HG02623 (cell line): ENCODE data around the gene BLVRB.
"Not testable (repeated sequence)": the region's sequence is repeated elsewhere in the genome, so short reads cannot be mapped to it uniquely, and the experiment has no call there.

ENCODE experiments used
- ATAC-seq: cut with Tn5 transposase; IDR thresholded peaks from one replicate; pipeline ENCODE4 v1.9.1; 2021; ENCODE audit warnings: moderate library complexity; ENCODE audit not compliant: unreplicated experiment

The BLVRB gene

DNA sequence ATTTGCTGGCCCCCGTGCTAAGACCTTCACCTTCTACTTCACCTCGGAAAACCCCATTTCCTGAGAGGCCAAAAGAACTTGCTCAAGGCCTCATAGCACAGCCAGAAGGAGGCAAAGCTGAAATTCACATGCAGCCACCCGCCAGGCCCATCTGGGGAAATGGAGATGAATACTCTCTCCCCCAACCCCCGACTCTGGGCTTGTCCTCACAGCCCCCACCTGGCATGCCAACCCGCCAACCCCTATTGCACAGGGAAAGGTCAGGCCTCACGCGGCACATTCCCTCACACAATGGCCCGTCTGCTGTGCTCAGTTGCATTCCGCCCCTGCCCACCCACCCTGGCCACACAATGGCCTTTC, 55.5 kb downstream of the BLVRB start:
- no peak for ATAC-seq

GRCh38 chr19:40408598-40408925, 57.0 kb downstream of the BLVRB start:
- not testable (repeated sequence) for ATAC-seq

DNA sequence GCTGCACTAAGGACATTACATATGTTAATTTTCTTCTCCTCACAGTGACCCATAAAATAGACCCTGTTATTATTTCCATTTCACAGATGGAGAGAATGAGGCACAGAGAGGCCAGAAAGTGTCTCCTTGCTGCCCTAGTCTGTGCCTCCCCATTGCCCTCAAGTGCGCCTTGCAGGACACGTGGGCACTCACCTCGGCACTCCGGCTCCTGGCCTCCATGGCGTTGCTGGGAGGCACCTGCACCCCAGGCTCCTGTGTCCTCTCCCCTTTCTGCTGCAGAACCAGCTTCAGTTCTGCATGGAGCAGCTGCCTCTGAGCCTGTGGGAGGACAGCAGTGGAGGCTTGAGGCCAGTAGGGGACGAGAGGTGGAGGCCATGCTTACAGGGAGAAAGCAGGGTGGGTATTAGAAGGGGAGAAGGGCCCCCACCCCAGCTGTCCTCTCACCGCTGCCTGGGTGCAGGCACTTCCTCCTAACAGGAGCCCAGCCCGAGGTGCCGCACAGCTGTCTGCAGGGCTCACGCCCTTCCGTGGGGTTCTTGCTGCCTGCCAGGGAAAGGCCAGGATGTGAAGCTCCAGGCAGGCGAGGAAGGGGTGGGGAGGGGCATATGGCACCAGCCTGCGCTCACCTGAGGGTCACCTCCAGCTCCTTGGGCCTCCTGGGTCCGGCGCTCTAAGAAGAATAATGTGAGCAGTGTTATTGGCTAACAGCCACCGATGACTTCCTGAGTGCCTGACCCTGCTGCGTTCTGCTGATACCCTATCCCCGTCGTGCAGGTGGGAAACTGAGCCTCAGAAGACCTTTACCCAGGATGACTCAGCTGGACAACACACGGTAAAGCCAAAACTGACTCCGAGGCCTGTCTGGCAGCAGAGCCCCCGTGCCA, 57.6 kb downstream of the BLVRB start:
- no peak for ATAC-seq

DNA sequence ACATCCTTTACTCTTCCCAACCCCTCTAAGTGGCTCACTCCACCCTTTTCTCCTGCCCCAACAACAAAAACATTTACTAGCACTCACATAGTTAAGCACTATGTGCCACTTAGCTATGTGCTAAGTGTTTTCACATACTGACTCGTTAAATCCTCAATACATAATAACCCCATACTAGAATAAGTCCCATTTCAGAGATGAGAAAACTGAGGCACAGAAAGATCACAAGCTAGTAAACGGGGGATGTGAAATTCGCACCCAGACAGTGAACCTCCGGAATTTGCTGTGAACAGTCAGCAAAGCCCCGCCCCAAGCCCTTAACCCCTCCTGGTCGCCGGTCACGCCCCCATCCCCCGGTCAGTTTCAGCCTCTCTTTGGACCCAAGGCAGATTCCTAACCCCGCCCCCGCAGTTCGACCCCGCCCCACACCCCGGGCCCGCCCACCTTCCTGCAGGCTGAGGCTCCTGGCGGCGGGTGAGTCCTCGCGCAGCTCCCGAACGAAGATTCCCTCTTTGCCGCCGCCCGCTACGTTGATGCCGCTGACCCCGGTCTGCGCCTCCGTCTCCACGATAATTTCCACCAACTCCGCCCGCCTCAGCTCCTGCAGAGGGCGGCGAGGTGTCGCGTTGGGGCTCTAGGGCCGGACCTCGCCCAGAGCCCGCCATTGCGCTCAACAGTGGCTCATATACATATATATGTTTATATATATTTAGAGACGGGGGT, 62.1 kb downstream of the BLVRB start:
- ATAC-seq: peak; percentile 52

DNA sequence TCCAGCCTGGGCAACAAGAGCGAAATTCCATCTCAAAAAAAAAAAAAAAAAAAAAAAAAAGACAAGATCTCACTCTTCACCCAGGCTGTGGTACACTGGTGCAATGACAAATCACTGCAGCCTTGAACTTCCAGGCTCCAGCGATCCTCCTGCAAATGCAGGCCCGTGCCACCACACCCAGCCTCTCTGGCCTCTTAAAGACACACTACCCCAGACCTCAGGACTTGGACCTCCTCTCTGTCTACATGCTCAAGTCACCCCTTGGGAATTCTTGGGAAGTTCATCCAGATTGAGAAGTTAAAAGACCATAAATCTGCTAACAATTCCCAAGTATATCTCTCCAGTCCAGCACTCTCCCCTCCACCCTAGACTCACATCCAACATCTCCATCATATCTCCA, 65.0 kb downstream of the BLVRB start:
- no peak for ATAC-seq

- ATAC-seq: no peak
Measured at GRCh38 chr19:40398417-40399131, 67.0 kb downstream of the BLVRB start.
